LNCAP (cell line): Measurements from ENCODE around the gene TREM1.

Experiments used
- CTCF ChIP-seq: fragments of 450-650 bp; IDR thresholded peaks from 2 replicates; pipeline ENCODE4 v1.5.1; 2017; ENCODE audit warnings: mild to moderate bottlenecking

Gene TREM1

GRCh38 chr6:41275489-41275888 is 11.0 kb downstream of the TREM1 start:
- no peak for TF ChIP-seq CTCF

GRCh38 chr6:41274256-41274655 is 12.2 kb downstream of the TREM1 start:
- TF ChIP-seq CTCF: no peak

GRCh38 chr6:41273714-41274113 is 12.8 kb downstream of the TREM1 start:
- no peak for TF ChIP-seq CTCF

- TF ChIP-seq CTCF: no peak
These were observed 13.8 kb downstream of the TREM1 start for GRCh38 chr6:41272591-41273240.

GRCh38 chr6:41271901-41272395 is 14.5 kb downstream of the TREM1 start:
- TF ChIP-seq CTCF: no peak

- TF ChIP-seq CTCF: no peak
These were observed 16.8 kb downstream of the TREM1 start for GRCh38 chr6:41269716-41270115.

GRCh38 chr6:41269166-41269565 is 17.3 kb downstream of the TREM1 start:
- no peak for TF ChIP-seq CTCF

- TF ChIP-seq CTCF: no peak
These were observed 18.0 kb downstream of the TREM1 start for GRCh38 chr6:41268478-41268877.
